HG03520 (cell line): ENCODE results near the gene MED8.

Experiments
- ATAC-seq: cut with Tn5 transposase; IDR thresholded peaks from one replicate; pipeline ENCODE4 v1.9.1; 2021; ENCODE audit warnings: mild to moderate bottlenecking, moderate library complexity; ENCODE audit not compliant: unreplicated experiment

Gene MED8

GRCh38 chr1:43389326-43390313 lies at the start of gene MED8, which contains the start of gene SZT2:
Gene MED8 (minus strand): TSS chr1:43389800. CDS start chr1:43389764, 36 bp downstream.
Gene SZT2 (plus strand): TSS chr1:43389899. CDS start chr1:43389969, 70 bp downstream.
- ATAC-seq = peak; percentile 80

GRCh38 chr1:43438953-43439581 lies 49.5 kb upstream of the MED8 start:
- no peak for ATAC-seq

- ATAC-seq = no peak
These were observed 49.0 kb upstream of the MED8 start for GRCh38 chr1:43438576-43438952.

- no peak for ATAC-seq
These were observed 48.4 kb upstream of the MED8 start for GRCh38 chr1:43438006-43438405.

GRCh38 chr1:43437031-43437973 lies 47.7 kb upstream of the MED8 start:
- ATAC-seq = no peak

GRCh38 chr1:43436371-43436770 lies 46.8 kb upstream of the MED8 start:
- ATAC-seq = no peak

GRCh38 chr1:43435146-43436145 lies 45.8 kb upstream of the MED8 start:
- no peak for ATAC-seq

GRCh38 chr1:43434256-43434655 lies 44.7 kb upstream of the MED8 start:
- no peak for ATAC-seq

GRCh38 chr1:43432907-43433306 lies 43.3 kb upstream of the MED8 start:
- no peak for ATAC-seq

GRCh38 chr1:43432171-43432860 lies 42.7 kb upstream of the MED8 start:
- no peak for ATAC-seq

- no peak for ATAC-seq
These were observed 42.1 kb upstream of the MED8 start for GRCh38 chr1:43431676-43432075.

- ATAC-seq = no peak
These were observed 41.2 kb upstream of the MED8 start for GRCh38 chr1:43430831-43431230.

GRCh38 chr1:43427941-43428340 lies 38.3 kb upstream of the MED8 start:
- no peak for ATAC-seq

- no peak for ATAC-seq
These were observed 37.9 kb upstream of the MED8 start for GRCh38 chr1:43427524-43427923.

GRCh38 chr1:43426221-43426620 lies 36.6 kb upstream of the MED8 start:
- ATAC-seq = no peak

GRCh38 chr1:43425045-43425444 lies 35.4 kb upstream of the MED8 start:
- ATAC-seq = no peak

GRCh38 chr1:43423672-43424550 lies 34.3 kb upstream of the MED8 start:
- ATAC-seq = no peak

- ATAC-seq = no peak
These were observed 33.5 kb upstream of the MED8 start for GRCh38 chr1:43422995-43423671.
